Peyer's patch (tissue), 4 donors: ENCODE measurements around the gene GSTT4.

ENCODE experiments used
- CTCF ChIP-seq, 6 experiments: fragments of 450-650 bp in 4 of 6; fragments of 200-600 bp in 2 of 6; sonication (generic) in 1 of 6; IDR thresholded peaks; one replicate each; pipeline ENCODE4 v1.5.1; 2017 to 2019; ENCODE audit warnings: antibody characterized with exemption in 6 of 6, mild to moderate bottlenecking in 3 of 6, moderate library complexity in 1 of 6
- POLR2A ChIP-seq, 2 donors: fragments of 450-650 bp; IDR thresholded peaks; one replicate each; pipeline ENCODE4 v1.5.1; 2017; ENCODE audit warnings: antibody characterized with exemption in 2 of 2, mild to moderate bottlenecking in 2 of 2, moderate library complexity in 2 of 2

GRCh38 chr22:24006914-24007214 lies 1.6 kb upstream of the GSTT4 start:
- TF ChIP-seq POLR2A (IDR thresholded peaks at IDR 0.05) = no peak
- TF ChIP-seq CTCF (IDR thresholded peaks at IDR 0.05) = no peak
